ENCODE measurements around the gene PDCD5.
"Not testable (repeated sequence)": the region's sequence is repeated elsewhere in the genome, so short reads cannot be mapped to it uniquely, and the experiment has no call there.

The PDCD5 gene

DNA sequence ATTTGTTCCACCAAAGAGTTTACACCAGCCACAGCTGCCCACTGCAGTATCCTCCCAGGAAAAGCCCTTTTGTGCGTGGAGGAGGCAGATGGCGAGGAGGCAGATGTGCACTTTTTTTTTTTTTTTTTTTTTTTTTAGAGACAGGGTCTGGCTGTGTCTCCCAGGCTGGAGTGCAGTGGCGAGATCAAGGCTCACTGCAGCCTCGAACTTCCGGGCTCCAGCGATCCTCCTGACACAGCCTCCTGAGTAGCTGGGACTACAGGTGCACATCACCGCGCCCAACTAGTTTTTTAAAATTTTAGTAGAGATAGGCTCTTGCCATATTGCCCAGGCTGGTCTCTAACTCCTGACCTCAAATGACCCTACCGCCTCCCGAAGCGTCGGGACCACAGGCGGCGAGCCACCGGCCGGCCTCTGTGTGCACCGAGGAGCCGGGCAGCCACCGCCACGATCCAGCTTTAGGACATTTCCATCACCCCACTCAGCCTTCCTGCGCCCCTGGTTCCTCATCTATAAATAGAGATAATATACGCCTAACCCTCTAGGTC lies 563 bp upstream of the PDCD5 start:
- DNase-seq, result no peak

DNA sequence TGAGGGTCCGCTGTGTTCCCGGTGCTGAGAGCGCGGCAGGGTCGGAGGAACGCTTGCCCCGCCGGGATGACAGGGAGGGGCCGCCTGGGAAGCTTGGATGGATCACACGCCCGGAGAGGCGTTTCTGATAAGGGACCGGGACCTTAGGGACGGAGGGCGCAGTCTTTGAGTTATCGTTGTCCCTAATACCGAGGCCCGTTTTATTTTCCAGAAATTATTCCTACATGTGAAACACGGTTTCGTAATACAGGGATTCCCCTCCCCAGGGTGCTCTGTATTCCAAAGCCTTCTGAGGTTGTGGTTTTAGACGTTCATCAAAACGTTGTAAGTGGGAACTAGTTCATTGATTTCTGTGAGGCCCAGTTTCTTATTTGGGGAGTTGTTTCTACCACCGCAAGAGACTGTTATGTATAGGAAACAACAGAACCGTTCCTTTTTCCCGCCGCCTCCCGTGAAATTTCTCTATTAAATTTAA lies 752 bp downstream of the PDCD5 start:
- DNase-seq, result peak in 1 of 2 experiments; percentile 21

DNA sequence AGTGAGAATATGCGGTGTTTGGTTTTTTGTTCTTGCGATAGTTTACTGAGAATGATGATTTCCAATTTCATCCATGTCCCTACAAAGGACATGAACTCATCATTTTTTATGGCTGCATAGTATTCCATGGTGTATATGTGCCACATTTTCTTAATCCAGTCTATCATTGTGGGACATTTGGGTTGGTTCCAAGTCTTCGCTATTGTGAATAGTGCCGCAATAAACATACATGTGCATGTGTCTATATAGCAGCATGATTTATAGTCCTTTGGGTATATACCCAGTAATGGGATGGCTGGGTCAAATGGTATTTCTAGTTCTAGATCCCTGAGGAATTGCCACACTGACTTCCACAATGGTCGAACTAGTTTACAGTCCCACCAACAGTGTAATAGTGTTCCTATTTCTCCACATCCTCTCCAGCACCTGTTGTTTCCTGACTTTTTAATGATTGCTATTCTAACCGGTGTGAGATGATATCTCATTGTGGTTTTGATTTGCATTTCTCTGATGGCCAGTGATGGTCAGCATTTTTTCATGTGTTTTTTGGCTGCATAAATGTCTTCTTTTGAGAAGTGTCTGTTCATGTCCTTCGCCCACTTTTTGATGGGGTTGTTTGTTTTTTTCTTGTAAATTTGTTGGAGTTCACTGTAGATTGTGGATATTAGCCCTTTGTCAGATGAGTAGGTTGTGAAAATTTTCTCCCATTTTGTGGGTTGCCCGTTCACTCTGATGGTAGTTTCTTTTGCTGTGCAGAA lies 6.9 kb downstream of the PDCD5 start:
- not testable (repeated sequence) for DNase-seq

DNA sequence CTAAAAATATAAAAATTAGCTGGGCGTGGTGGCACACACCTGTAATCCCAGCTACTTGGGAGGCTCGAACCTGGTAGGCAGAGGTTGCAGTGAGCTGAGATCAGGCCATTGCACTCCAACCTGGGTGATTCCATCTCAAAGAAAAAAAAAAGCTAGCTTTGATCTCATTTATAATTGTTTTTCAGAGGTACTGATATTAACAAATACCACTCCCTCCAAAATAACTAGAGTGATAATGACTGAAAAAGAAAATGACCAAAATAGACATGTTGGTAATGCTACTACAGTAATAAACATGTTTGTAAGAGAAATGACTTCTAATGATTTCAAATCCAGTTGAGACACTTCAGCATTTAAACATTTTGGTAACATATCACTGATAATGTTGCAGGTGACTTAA lies 13.0 kb downstream of the PDCD5 start:
- DNase-seq, result no peak

DNA sequence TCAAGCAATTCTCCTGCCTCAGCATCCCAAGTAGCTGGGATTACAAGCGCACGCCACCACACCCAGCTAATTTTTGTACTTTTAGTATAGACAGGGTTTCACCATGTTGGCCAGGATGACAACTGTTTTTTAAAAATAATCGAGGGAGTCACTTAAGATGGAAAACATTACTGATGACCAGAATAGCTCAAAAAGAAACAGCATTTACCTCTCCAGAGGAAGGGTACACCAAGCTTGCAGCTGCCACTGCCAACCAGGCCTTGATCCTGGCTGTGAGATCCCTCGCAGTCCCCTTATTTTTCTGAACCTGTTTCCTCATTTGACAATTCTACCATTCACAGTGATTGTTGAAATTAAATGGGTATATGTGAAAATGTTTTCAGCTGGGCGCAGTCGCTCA lies 14.5 kb downstream of the PDCD5 start:
- DNase-seq, result no peak

DNA sequence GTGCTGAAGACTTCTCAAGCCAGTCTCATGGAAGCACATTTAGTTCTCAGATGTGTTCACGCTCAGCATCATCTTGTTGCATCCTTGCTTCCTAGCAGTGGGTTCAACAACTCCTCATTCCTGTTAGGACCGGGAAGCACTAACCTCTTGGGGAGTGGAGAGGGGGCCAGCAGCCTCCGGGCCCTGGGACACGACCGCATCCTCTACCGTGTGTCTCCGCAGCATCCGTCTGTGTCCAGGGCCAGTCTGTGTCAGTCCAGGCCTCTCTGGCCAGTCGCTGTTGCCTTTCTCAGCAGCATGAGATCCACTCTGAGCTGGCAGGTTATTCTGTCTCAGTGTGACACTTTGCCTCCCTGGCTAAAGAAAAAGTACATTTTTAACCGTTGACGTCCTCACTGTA lies 17.0 kb downstream of the PDCD5 start:
- no peak for DNase-seq

DNA sequence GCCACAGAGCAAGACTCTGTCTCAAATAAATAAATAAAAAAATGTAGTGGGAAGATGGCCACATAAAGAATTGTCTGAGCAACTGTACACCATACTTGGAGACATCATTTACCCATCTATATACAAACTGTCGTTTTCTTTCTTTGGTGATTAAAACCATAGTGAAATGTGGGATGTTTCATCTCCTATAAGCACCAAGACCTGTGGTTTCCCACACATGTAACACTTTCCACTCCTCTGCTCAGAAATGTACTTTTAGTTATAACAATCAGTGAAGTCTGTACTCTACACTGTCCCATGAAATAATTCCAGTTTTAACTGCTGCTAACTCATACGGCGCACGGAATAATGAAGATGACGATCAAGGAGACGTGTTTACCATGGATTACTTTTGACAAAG lies 18.3 kb downstream of the PDCD5 start:
- DNase-seq, result no peak

DNA sequence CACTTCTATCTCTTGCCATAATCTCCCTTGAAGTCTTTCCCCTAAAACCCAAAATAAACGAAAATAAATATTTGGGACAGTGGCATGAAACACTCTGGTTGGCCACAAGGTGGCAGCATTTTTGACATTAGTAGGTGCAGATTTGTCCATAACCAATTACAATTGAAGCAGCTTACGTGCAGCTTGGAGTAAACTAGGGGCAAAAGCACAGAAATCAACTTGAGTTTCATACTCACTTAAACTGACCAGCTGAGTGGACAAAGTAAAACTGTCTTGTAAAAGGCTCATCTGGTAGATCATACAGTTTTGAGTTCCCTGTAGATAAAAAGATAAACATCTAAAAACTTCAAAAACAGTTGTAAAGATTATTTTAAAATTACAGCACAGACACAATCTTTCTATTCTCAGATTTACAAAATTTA lies 18.8 kb downstream of the PDCD5 start:
- peak; percentile 6 to 67 for DNase-seq

DNA sequence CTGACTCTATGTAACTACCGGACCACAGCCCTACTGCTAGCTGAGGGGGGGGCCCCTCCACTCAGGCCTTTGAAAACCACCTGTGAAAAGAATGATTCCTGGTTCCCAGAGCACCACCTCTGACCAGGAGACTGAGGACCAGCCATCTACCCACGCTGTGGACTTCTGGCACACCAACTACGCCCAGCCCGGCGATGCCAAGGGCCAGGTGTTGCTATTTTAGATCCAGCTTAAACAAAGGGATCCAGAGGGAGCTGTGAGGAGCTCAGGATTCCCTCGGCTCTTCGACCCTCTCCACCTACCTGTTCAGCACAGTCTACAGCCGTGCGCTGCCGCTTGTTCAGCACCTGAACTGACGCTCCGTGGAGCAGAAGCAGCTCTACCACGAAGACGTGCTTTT lies 23.0 kb downstream of the PDCD5 start:
- no peak for DNase-seq

DNA sequence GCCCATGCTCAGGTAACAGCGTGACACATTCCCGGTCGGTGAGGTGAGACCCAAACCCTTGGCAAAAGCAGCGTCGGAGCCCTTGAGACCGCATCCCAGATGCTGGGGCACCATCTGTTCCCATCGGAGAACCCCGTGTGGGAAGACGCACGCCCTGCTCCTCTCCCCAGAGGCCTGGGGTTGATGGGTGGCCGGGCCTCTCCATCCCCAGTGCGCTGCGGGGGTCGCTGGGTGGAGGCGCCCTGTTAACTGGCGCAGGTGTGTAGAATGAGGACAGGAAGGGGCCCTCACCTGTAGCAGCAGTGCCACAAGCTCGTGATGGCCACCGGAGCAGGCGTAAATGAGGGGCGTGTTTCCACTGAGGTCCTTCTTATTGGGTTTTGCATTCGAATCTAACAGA lies 24.6 kb downstream of the PDCD5 start:
- no peak for DNase-seq

DNA sequence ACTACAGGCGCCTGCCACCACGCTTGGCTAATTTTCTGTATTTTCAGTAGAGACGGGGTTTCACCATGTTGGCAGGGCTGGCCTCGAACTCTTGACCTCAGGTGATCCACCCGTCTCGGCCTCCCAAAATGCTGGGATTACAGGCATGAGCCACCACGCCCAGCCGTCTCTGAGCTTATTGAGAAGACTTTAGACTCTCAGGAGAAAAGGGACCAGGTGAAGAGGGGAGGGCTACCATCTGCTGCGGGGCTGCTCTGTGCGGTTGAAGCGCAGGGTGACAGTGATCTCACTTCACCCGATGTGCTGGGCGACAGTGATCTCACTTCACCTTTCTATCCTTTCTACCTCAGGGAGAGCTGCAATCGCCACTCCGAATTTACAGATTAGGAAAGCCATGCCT lies 25.3 kb downstream of the PDCD5 start:
- no peak for DNase-seq

DNA sequence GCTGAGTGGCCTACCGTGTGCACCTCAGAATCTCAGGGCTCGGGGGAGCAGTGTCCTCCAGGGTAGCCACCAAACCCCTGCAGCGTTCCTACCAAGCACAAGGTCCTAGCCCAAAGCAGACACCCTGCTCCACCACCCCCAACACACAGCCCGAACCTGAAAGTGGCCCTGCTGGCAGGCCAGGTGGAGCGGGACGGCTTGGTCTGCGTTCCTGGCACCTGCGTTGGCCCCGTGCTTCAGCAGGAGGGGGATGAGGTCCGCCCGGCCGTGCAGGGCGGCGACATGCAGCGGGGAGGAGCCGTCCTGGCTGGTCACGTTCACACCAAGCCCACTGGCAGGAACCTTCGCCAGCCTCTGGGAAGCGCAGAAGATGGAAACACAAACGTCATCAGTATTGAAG lies 26.5 kb downstream of the PDCD5 start:
- no peak for DNase-seq

DNA sequence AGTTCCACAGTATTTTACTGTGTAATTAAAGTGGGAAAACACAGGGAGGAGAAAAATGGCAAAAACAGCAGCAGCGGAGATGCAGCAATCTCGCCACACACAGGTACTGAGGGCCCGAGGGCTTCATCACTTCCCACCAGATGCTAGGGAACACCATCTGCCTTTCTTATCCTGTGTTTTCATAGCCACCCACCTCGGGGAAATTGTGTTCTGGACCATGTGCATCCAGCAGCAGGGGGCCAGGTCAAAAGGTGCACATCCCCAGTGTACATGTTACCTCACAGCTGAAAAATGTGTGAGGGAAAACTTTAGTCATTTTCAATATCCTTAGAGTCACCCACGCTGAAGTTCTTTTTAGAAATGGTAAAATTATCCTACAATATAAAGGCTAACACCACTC lies 30.2 kb downstream of the PDCD5 start:
- DNase-seq, result no peak

DNA sequence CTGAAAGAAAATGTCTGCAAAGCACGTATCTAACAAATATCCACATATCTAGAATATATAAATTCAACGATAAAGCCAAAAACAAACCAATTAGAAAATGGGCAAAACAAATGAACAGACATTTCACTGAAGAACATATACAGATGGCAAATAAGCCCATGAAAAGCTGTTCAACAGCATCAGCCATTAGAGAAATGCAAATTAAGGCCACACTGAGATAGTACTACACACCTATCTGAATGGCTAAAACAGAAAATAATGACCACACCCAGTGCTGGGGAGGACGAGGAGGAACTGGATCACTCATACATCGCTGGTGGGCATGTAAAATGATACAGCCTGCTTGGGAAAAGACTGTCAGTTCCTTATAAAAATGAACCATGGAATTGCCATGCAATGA lies 32.0 kb downstream of the PDCD5 start:
- no peak for DNase-seq

DNA sequence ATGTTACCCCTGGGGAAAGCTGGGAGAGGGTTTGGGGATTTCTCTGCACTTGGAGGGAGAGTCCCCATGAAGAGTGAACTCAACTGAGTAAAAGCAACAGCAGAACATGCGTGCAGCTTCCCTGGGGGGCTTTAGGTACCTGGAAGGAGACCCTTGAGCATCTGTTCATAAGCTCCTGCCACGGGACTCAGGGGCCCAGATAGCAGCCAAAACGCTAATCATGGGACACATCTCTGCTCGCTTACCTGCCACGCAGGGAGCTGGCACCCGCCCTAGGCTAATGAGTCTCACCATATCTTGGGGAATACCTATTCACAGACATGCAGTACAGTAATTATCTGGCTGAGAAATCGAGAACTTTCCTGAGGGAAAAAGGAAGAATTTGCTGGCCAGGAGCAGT lies 33.9 kb downstream of the PDCD5 start:
- DNase-seq, result no peak

DNA sequence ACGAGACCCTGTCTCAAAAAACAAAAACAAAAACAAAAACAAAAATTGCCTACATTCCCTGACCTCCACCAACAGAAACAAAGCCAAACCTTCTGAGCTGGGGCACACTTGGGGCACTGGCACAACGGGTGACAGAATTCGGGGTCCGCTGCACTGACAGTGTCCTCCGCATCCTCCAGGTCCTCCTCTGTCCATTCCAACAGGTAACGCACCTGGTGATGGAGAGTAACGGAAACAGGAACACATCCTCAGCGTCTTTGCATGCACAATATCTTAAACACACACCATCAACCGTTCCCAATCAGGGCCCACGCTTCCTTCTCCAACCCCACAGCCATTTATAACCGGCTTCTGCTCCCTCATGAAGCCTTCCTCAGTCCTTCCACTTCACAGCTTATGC lies 34.6 kb downstream of the PDCD5 start:
- DNase-seq, result no peak

DNA sequence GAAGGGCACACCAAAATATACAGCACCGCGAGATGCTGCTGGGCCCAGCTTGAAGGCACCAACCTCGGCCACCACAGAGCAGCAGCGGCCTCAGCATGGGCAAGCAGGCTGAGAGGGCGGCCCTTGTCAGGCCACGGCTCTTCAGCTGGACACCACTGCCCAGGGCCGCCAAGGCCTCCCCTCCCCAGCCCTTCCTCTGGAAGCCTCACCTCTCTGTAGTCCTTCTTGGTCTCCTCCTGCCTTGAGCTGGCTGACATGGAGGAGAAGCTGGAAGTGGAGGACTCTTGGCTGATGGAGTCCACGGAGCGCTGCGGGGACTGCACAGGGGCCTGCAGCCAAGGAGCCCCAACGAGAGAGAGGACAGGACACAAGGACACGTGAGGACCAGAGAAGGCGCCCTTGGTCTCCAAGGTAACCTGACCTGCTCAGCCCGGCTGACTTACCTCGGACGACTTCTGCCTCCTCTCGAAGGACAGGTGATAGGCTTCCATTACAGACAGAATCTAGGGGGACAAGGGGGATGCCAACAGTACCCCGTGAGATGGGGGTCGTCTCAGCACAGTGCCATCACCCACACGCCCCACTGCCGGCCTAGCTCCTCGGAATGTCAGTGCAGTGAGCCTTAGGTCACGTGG lies 38.2 kb downstream of the PDCD5 start:
- no peak for DNase-seq

DNA sequence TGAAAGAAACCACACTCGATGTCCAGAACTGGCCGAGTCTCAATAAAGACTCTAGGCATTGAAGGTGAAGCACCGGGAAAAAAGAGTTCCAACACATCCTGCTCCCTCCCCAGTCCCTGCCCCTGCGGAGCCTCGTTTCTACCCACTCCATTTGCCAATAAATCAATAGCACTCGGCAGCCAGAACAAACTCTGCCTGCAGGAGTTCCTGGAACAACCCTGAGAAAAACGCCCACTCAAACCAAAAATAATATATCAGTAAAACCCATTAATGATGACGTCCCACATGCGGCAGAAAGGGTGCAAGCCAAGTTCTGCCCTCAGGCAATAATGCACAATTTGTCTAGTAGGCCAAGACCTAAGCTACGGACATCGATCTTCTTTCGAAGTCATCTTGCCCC lies 41.0 kb downstream of the PDCD5 start:
- no peak for DNase-seq

DNA sequence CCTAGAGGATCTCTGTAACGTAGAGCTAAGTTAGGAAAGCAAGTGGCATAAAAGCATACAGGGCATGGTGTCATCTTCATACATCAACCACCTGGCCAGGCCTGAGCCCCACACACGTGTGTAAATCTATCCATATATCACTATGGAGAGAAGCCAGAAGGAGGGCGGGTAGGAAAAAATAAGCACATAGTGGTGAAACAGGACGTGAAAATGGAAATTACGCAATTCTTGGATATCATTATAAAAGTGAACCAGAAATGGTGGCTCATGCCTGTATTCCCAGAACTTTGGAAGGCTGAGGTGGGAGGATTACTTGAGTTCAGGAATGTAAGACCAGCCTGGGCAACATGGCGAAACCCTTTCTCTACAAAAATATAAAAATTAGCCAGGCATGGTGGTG lies 43.4 kb downstream of the PDCD5 start:
- DNase-seq, result no peak

DNA sequence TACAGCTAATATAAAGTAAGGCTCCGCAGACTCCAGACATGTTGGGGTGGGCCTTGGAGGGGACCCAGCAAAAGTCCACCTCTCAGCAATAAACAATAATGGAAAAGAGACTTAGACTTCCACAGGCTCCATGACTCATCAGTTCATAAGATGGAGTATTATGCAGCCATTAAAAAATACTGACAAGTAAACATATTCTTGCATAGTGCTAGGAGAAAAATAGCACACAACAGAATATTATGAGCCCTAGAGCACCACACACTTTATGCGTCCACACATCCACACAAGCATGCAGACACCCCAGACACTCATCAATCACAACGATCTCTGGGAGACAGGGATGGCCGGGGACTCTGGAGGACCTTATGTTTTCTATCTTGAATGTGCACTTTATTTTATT lies 46.0 kb downstream of the PDCD5 start:
- no peak for DNase-seq

DNA sequence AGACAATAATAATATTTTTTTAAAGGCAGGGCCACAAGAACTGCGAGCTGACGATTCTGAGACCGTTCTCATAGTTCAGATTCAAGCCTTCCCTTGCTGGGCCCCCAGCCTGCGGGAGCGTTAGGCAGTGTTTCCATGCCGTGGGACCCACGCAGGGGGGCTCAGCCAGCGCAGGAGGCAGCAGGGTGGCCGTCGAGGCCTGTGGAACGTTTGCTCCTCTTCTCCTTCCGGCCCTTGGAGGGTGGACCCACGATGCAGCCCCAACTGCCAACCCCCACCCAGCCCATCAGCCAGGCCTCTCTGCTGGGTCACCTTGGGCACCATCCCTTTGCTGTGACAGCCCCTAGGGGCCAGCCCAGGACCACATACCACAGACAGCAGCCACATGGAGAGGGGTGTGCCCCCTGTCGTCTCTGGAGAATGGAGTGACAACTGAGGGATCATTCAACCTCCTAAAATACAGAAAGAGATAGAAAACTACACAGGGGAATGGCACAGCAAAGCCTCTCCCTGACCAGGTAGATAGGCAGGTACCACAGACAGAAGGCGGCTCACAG lies 46.8 kb downstream of the PDCD5 start:
- DNase-seq, result no peak

DNA sequence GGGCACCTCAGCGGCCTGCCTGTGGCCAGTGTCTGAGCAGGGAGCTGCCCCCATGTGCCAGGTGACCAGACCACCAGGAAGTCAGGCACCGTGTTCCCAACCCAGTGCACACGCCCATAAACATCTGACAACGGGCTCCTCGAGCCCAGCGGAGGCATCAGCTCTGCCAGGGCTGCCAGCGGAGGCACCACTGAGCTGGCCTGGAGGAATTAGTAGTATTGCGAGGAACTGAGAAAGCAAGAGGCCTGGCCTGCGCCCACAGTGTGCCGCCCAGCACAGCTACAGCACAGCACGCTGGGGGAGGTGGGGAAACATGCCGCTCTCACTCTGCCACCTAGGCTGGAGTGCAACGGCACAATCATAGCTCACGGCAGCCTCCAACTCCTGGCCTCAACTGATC lies 49.3 kb downstream of the PDCD5 start:
- DNase-seq, result no peak

DNA sequence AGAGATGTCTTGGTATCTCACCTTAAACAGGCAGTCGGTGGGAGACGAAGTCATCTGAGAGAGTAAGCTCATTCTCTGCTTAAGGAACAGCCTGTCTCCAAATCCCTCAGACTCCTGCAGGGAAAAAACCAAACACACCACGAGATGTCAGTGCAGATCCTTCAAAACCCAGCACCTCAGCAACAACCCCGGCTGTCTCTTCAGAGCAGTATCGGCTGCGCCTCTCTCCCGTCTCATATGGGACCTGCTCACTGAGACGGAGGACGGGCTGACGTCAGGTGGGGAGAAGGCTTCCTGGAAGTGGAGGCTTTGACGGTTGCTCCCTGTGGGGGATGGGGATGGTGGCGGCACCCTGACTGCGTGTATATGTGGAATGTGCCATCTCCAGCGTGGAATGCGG lies 50.4 kb downstream of the PDCD5 start:
- no peak for DNase-seq
